A549 (cell line): ENCODE measurements around the gene ZNF48. TPM values are rescaled to one million over a fixed set of nuclear protein-coding genes. Genes with fewer than 3 reads are reported as not detected.

ENCODE experiments used
- ATAC-seq, 2 experiments: fragments of 200-7000 bp in 1 of 2; fragments of >200 bp in 1 of 2; cut with Nextera tagmentation in 1 of 2; cut with Tn5 transposase in 1 of 2; 3 replicates each; pipeline versions ENCODE4 v1.8.0 to v1.9.1; 2018 to 2020; ENCODE audit warnings: mild to moderate bottlenecking in 1 of 2, moderate library complexity in 1 of 2
- CTCF ChIA-PET: fragments of 300-600 bp; sonication (Branson Sonifier 250); formaldehyde crosslinking; extraction: SDS; loops from one replicate; lab custom pipeline; 2021; ENCODE audit warnings: antibody characterized with exemption, inconsistent platforms; lab: Yijun Ruan, JAX
- POLR2A ChIA-PET: fragments of 350-600 bp; formaldehyde crosslinking; extraction: SDS; loops from one replicate; lab custom pipeline; 2021; ENCODE audit warnings: antibody characterized with exemption, inconsistent platforms; lab: Yijun Ruan, JAX
- DNase-seq, 2 experiments: peaks; one replicate each; pipeline versions ENCODE4 v3.0.0 to v3.0.0-alpha.2; 2011 to 2016; ENCODE audit warnings: low read depth in 1 of 2, low spot score in 1 of 2
- FAIRE-seq: peaks from 2 replicates; lab custom pipeline; 2011; peaks lifted over from hg19 to GRCh38; lab: Jason Lieb, UNC
- H3K27ac ChIP-seq, 2 experiments: fragments of >200 bp; sonication (Bioruptor Twin); formaldehyde crosslinking; 3 replicates each; pipeline ENCODE4 v1.5.1; 2016 to 2017
- H3K4me1 ChIP-seq: fragments of >200 bp; sonication (Bioruptor Twin); formaldehyde crosslinking; 3 replicates; pipeline ENCODE4 v1.6.1; 2016
- H3K4me2 ChIP-seq: fragments of >200 bp; sonication (Bioruptor Twin); formaldehyde crosslinking; 3 replicates; pipeline ENCODE4 v1.6.1; 2016
- H3K4me3 ChIP-seq: fragments of >200 bp; sonication (Bioruptor Twin); formaldehyde crosslinking; 3 replicates; pipeline ENCODE4 v1.5.1; 2016
- H3K9me3 ChIP-seq: fragments of >200 bp; sonication (Bioruptor Twin); formaldehyde crosslinking; 3 replicates; pipeline ENCODE4 v1.6.1; 2016
- BHLHE40 ChIP-seq: IDR thresholded peaks from 2 replicates; pipeline ENCODE4 v1.6.1; 2012; ENCODE audit warnings: low read depth, low read length, inconsistent platforms
- CBX2 ChIP-seq: fragments of 200-600 bp; sonication (generic); IDR thresholded peaks from 2 replicates; pipeline ENCODE4 v1.6.1; 2016; ENCODE audit warnings: low read depth, mild to moderate bottlenecking, borderline replicate concordance
- CHD2 ChIP-seq: fragments of 150-350 bp; IDR thresholded peaks from 2 replicates; pipeline ENCODE4 v1.6.1; 2014; ENCODE audit warnings: low read length; ENCODE audit not compliant: partially characterized antibody
- CTCF ChIP-seq: fragments of >200 bp; sonication (Bioruptor Twin); formaldehyde crosslinking; IDR thresholded peaks from 3 replicates; pipeline ENCODE4 v1.5.1; 2016
- E2F6 ChIP-seq: IDR thresholded peaks from 2 replicates; pipeline ENCODE4 v1.6.1; 2012; ENCODE audit warnings: low read depth, borderline replicate concordance
- EHMT2 ChIP-seq: fragments of 200-600 bp; sonication (generic); IDR thresholded peaks from 2 replicates; pipeline ENCODE4 v1.6.1; 2016; ENCODE audit warnings: antibody characterized with exemption, low read depth, mild to moderate bottlenecking, moderate library complexity
- FOSL2 ChIP-seq, 2 experiments: fragments of 450-650 bp in 1 of 2; fragments of >200 bp in 1 of 2; sonication (Bioruptor Twin) in 1 of 2; formaldehyde crosslinking; IDR thresholded peaks; 2 replicates each; pipeline versions ENCODE4 v1.5.0 to v1.6.1; 2016 to 2020; ENCODE audit warnings: mild to moderate bottlenecking in 1 of 2, moderate library complexity in 1 of 2
- GATA3 ChIP-seq: IDR thresholded peaks from 2 replicates; pipeline ENCODE4 v1.6.1; 2012; ENCODE audit warnings: borderline replicate concordance
- HDAC2 ChIP-seq: fragments of 200-600 bp; sonication (generic); IDR thresholded peaks from 2 replicates; pipeline ENCODE4 v1.6.1; 2016
- HEYL ChIP-seq: fragments of 250-450 bp; sonication (Bioruptor Pico); IDR thresholded peaks from 2 replicates; pipeline ENCODE4 v1.8.0; 2021; ENCODE audit warnings: mild to moderate bottlenecking, moderate library complexity
- JUN ChIP-seq, 2 experiments: fragments of >200 bp; sonication (Bioruptor Twin); formaldehyde crosslinking; IDR thresholded peaks; 2 replicates in 1 of 2; 3 replicates in 1 of 2; pipeline ENCODE4 v1.6.1; 2016 to 2017
- KDM1A ChIP-seq: fragments of 200-600 bp; sonication (generic); IDR thresholded peaks from 2 replicates; pipeline ENCODE4 v1.6.1; 2016; ENCODE audit warnings: low read depth, mild to moderate bottlenecking
- KDM5A ChIP-seq: fragments of 200-600 bp; sonication (generic); IDR thresholded peaks from 2 replicates; pipeline ENCODE4 v1.6.1; 2016; ENCODE audit warnings: antibody characterized with exemption, mild to moderate bottlenecking
- MAFK ChIP-seq: fragments of 450-650 bp; IDR thresholded peaks from 2 replicates; pipeline ENCODE4 v1.6.1; 2014; ENCODE audit not compliant: partially characterized antibody
- MAZ ChIP-seq: fragments of 150-350 bp; IDR thresholded peaks from 2 replicates; pipeline ENCODE4 v1.6.1; 2014; ENCODE audit warnings: antibody characterized with exemption, low read depth, low read length, borderline replicate concordance
- NPAS2 ChIP-seq: fragments of 250-450 bp; sonication (Bioruptor Pico); IDR thresholded peaks from 2 replicates; pipeline ENCODE4 v1.8.0; 2022; ENCODE audit warnings: mild to moderate bottlenecking, moderate library complexity, borderline replicate concordance
- NR3C1 ChIP-seq: fragments of >200 bp; sonication (Bioruptor Twin); formaldehyde crosslinking; IDR thresholded peaks from 3 replicates; pipeline ENCODE4 v1.6.1; 2017
- SREBF2 ChIP-seq: fragments of 450-650 bp; IDR thresholded peaks from 2 replicates; pipeline ENCODE4 v1.6.1; 2014; ENCODE audit warnings: mild to moderate bottlenecking, moderate library complexity
- TFCP2L1 ChIP-seq: fragments of 250-450 bp; sonication (Bioruptor Pico); IDR thresholded peaks from 2 replicates; pipeline ENCODE4 v1.5.0; 2021; ENCODE audit warnings: mild to moderate bottlenecking
- USF2 ChIP-seq: fragments of 450-650 bp; IDR thresholded peaks from 2 replicates; pipeline ENCODE4 v1.6.1; 2014; ENCODE audit warnings: antibody characterized with exemption
- ZC3H11A ChIP-seq: fragments of 450-650 bp; IDR thresholded peaks from 2 replicates; pipeline ENCODE4 v1.6.1; 2014; ENCODE audit warnings: antibody characterized with exemption, mild to moderate bottlenecking
- WGBS: methylation state at CpG from one replicate; pipeline ENCODE4 v1.1.6; 2017; ENCODE audit errors: missing lambda C conversion rate; 5-methylcytosine and 5-hydroxymethylcytosine counted together
- polyA plus RNA-seq, 4 experiments: library from polyadenylated mRNA; depleted of rRNA in 3 of 4; stranded (reverse); fragments of >200 nt; fragmentation: RNase III in 1 of 4; extraction: RNeasy Plus Mini Kit Qiagen cat#74134 plus additional on column Dnase treatment in 1 of 4; gene quantifications; 2 replicates in 3 of 4; 3 replicates in 1 of 4; pipeline ENCODE4 v1.2.3, GENCODE V29; 2011 to 2017
- TF ChIP-seq, protein P1 (sequence below): IDR thresholded peaks from 2 replicates; pipeline ENCODE4 v1.6.1; 2012
- TF ChIP-seq, protein P2 (sequence below): fragments of 250-450 bp; sonication (Bioruptor Pico); IDR thresholded peaks from 2 replicates; pipeline ENCODE4 v1.5.0; 2021; ENCODE audit warnings: mild to moderate bottlenecking, moderate library complexity, borderline replicate concordance
- TF ChIP-seq, protein P3 (sequence below): fragments of 200-600 bp; sonication (generic); IDR thresholded peaks from 2 replicates; pipeline ENCODE4 v1.6.1; 2016; ENCODE audit warnings: antibody characterized with exemption, mild to moderate bottlenecking, moderate library complexity

ZNF48 gene
- polyA plus RNA-seq, 2 of the 4 experiments (the other 2 are of a cell fraction): 9.3 to 10.4 TPM

DNA sequence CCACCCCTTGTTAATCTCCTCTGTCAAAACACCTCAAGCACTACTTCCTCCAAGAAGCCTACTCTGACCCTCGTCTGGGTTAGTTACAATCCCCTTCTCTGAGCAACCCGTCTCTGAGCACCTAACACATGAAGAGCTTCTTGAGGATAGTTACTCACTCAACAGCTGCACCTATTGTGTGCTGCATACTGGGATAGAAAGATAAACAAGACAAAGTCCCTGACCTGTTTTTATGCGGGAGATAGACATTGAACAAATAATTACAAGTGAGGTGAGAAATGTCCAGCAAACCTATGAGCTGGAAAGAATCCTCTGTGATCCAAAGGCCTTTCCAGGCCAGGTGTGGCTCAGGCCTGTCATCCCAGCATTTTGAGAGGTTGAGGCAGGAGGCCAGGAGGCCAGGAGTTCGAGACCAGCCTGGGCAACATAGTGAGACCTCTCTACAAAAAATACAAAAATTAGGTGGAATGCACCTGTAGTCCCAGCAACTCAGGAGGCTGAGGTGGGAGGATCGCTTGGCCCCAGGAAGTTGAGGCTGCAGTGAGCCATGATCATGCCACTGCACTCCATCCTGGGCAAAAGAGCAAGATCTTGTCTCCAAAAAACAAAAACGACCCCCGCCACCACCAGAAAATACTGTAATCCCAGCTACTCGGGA is 6.7 kb downstream of the ZNF48 start:
- H3K4me2 ChIP-seq: no peak overlapping the region; the same call in 2 of the 3 replicates
- 68% methylated on average over 8 of the region's 8 CpGs for WGBS
- POLR2A ChIA-PET: interaction anchor here (0.6 kb wide), 1 partner anchor 232 kb away, joined by 7 read pairs; no protein-coding TSS in a partner anchor
- no peak overlapping the region for H3K4me3 ChIP-seq
- TF ChIP-seq CBX2 (no peak), EHMT2 (no peak), SREBF2 (no peak), NR3C1 (no peak), MAFK (no peak), GATA3 (no peak)
- TF ChIP-seq, protein P1, sequence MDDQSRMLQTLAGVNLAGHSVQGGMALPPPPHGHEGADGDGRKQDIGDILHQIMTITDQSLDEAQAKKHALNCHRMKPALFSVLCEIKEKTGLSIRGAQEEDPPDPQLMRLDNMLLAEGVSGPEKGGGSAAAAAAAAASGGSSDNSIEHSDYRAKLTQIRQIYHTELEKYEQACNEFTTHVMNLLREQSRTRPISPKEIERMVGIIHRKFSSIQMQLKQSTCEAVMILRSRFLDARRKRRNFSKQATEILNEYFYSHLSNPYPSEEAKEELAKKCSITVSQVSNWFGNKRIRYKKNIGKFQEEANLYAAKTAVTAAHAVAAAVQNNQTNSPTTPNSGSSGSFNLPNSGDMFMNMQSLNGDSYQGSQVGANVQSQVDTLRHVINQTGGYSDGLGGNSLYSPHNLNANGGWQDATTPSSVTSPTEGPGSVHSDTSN: no peak
- TF ChIP-seq, protein P2, sequence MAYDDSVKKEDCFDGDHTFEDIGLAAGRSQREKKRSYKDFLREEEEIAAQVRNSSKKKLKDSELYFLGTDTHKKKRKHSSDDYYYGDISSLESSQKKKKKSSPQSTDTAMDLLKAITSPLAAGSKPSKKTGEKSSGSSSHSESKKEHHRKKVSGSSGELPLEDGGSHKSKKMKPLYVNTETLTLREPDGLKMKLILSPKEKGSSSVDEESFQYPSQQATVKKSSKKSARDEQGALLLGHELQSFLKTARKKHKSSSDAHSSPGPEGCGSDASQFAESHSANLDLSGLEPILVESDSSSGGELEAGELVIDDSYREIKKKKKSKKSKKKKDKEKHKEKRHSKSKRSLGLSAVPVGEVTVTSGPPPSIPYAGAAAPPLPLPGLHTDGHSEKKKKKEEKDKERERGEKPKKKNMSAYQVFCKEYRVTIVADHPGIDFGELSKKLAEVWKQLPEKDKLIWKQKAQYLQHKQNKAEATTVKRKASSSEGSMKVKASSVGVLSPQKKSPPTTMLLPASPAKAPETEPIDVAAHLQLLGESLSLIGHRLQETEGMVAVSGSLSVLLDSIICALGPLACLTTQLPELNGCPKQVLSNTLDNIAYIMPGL: no peak
- TF ChIP-seq, all 56 proteins: peak for 0
- Histone ChIP-seq H3K27ac (no peak overlapping the region), H3K9me3 (no peaks in the 10 kb centered on the region), H3K4me1 (peaks cover 4% of the 10 kb centered on the region; the same call in 1 of the 3 replicates)
- FAIRE-seq (no peak), DNase-seq (peak in 1 of 2 experiments; percentile 35), ATAC-seq (no peak)
- CTCF ChIA-PET: interaction anchor here (1.2 to 11.5 kb wide), 3 partner anchors 7 to 333 kb away, joined by 3 to 149 read pairs (median 3); partner anchors contain the start of gene ZNF771

GRCh38 chr16:30406795-30407101 is 11.5 kb downstream of the ZNF48 start:
- 46% methylated on average over 14 of the region's 14 CpGs for WGBS
- peak overlapping the region; percentile 80 to 92 for H3K27ac ChIP-seq

More at GRCh38 chr16:30406795-30407101, 11.5 kb downstream of the ZNF48 start:
- H3K9me3 ChIP-seq: no peaks in the 10 kb centered on the region
- H3K4me3 ChIP-seq: peak overlapping the region; percentile 62
- CTCF ChIA-PET: interaction anchor here (1.2 to 7.5 kb wide), 7 partner anchors 10 to 294 kb away, joined by 3 to 149 read pairs (median 4); partner anchors contain the start of genes DCTPP1, GDPD3 and ZNF48
- peaks cover 20% of the 10 kb centered on the region for H3K4me1 ChIP-seq
- DNase-seq: no peak
- H3K4me2 ChIP-seq: peak overlapping the region; percentile 94
- TF ChIP-seq KDM5A: no peak
- no peak for TF ChIP-seq TFCP2L1
- no peak for TF ChIP-seq HEYL (CRISPR knock-in tag)
- no peak for TF ChIP-seq HDAC2
- TF ChIP-seq CHD2: no peak
- TF ChIP-seq CTCF: no peak
- TF ChIP-seq GATA3: no peak
- no peak for TF ChIP-seq NPAS2 (CRISPR knock-in tag)
- no peak for TF ChIP-seq FOSL2 (IDR thresholded peaks at IDR 0.05)
- no peak for TF ChIP-seq FOSL2 (CRISPR knock-in tag; IDR thresholded peaks at IDR 0.05)
- TF ChIP-seq BHLHE40: no peak
- TF ChIP-seq ZC3H11A: no peak
- no peak for TF ChIP-seq MAZ
- no peak for TF ChIP-seq USF2
- no peak for TF ChIP-seq MAFK
- no peak for TF ChIP-seq KDM1A
- TF ChIP-seq JUN (IDR thresholded peaks at IDR 0.05): no peak
- TF ChIP-seq, protein P3, sequence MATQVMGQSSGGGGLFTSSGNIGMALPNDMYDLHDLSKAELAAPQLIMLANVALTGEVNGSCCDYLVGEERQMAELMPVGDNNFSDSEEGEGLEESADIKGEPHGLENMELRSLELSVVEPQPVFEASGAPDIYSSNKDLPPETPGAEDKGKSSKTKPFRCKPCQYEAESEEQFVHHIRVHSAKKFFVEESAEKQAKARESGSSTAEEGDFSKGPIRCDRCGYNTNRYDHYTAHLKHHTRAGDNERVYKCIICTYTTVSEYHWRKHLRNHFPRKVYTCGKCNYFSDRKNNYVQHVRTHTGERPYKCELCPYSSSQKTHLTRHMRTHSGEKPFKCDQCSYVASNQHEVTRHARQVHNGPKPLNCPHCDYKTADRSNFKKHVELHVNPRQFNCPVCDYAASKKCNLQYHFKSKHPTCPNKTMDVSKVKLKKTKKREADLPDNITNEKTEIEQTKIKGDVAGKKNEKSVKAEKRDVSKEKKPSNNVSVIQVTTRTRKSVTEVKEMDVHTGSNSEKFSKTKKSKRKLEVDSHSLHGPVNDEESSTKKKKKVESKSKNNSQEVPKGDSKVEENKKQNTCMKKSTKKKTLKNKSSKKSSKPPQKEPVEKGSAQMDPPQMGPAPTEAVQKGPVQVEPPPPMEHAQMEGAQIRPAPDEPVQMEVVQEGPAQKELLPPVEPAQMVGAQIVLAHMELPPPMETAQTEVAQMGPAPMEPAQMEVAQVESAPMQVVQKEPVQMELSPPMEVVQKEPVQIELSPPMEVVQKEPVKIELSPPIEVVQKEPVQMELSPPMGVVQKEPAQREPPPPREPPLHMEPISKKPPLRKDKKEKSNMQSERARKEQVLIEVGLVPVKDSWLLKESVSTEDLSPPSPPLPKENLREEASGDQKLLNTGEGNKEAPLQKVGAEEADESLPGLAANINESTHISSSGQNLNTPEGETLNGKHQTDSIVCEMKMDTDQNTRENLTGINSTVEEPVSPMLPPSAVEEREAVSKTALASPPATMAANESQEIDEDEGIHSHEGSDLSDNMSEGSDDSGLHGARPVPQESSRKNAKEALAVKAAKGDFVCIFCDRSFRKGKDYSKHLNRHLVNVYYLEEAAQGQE: no peak
- TF ChIP-seq E2F6: no peak
- POLR2A ChIA-PET: interaction anchor here (1.0 to 2.1 kb wide), 6 partner anchors 9 to 36 kb away, joined by 3 to 16 read pairs (median 8); partner anchors contain the start of genes DCTPP1 and ZNF48
- FAIRE-seq: no peak
- ATAC-seq: no peak
